GM12878 (cell line): Measurements from ENCODE around the gene SH2B3. TPM values are rescaled to one million over a fixed set of nuclear protein-coding genes. Genes with fewer than 3 reads are reported as not detected.

Source experiments
- ASH2L ChIP-seq: fragments of 300-600, 200-600 bp; sonication (generic); IDR thresholded peaks from 2 replicates; pipeline ENCODE4 v1.6.1; 2017; ENCODE audit warnings: low read depth, mild to moderate bottlenecking, borderline replicate concordance
- CEBPZ ChIP-seq: fragments of 150-350 bp; IDR thresholded peaks from 2 replicates; pipeline ENCODE4 v1.6.1; 2016; ENCODE audit warnings: low read depth, low read length
- CHD4 ChIP-seq: fragments of 200-600 bp; sonication (generic); IDR thresholded peaks from 2 replicates; pipeline ENCODE4 v1.6.1; 2016; ENCODE audit warnings: mild to moderate bottlenecking
- EED ChIP-seq: sonication (generic); IDR thresholded peaks from 2 replicates; pipeline ENCODE4 v1.6.1; 2016; ENCODE audit warnings: antibody characterized with exemption, low read depth
- ESRRA ChIP-seq: IDR thresholded peaks from 2 replicates; pipeline ENCODE4 v1.6.1; 2012; ENCODE audit warnings: mild to moderate bottlenecking, low read length, improper control_type of control experiment
- EZH2 ChIP-seq: IDR thresholded peaks from 2 replicates; pipeline ENCODE4 v1.6.1; 2012; ENCODE audit warnings: low read depth, mild to moderate bottlenecking, control low read depth, inconsistent platforms, low read length, borderline replicate concordance; ENCODE audit not compliant: control insufficient read depth
- FOS ChIP-seq: IDR thresholded peaks from 3 replicates; pipeline ENCODE4 v1.6.1; 2011; ENCODE audit warnings: borderline replicate concordance; ENCODE audit not compliant: insufficient read length; ENCODE audit errors: extremely low read depth
- GATAD2B ChIP-seq: fragments of 450-650 bp; conservative IDR thresholded peaks from 2 replicates; pipeline ENCODE4 v1.6.1; 2017; ENCODE audit warnings: low read depth, mild to moderate bottlenecking, moderate library complexity
- HDAC6 ChIP-seq: fragments of 200-600 bp; sonication (generic); IDR thresholded peaks from one replicate; pipeline ENCODE4 v1.8.0; 2017; ENCODE audit warnings: antibody characterized with exemption; ENCODE audit not compliant: unreplicated experiment
- HDGF ChIP-seq: fragments of 450-650 bp; IDR thresholded peaks from 2 replicates; pipeline ENCODE4 v1.6.1; 2016; ENCODE audit warnings: antibody characterized with exemption
- IKZF1 ChIP-seq: fragments of 450-650 bp; conservative IDR thresholded peaks from 2 replicates; pipeline ENCODE4 v1.6.1; 2017; ENCODE audit warnings: antibody characterized with exemption, mild to moderate bottlenecking
- IKZF2 ChIP-seq, 2 experiments: fragments of 450-650 bp; IDR thresholded peaks; 2 replicates each; pipeline ENCODE4 v1.6.1; 2017; ENCODE audit warnings: mild to moderate bottlenecking in 2 of 2, moderate library complexity in 2 of 2
- IRF4 ChIP-seq: IDR thresholded peaks from 2 replicates; pipeline ENCODE4 v1.6.1; 2011; ENCODE audit warnings: low read depth, low read length
- IRF5 ChIP-seq: fragments of 450-650 bp; IDR thresholded peaks from 2 replicates; pipeline ENCODE4 v1.6.1; 2017; ENCODE audit warnings: borderline replicate concordance
- KAT2A ChIP-seq: conservative IDR thresholded peaks from 2 replicates; pipeline ENCODE4 v1.6.1; 2011; ENCODE audit warnings: low read depth, low read length; ENCODE audit not compliant: control insufficient read depth
- MEF2A ChIP-seq: IDR thresholded peaks from 2 replicates; pipeline ENCODE4 v1.6.1; 2011; ENCODE audit warnings: low read depth, mild to moderate bottlenecking, low read length, moderate library complexity; ENCODE audit not compliant: insufficient read depth
- MTA3 ChIP-seq: IDR thresholded peaks from 2 replicates; pipeline ENCODE4 v1.6.1; 2012; ENCODE audit warnings: low read length, inconsistent platforms, borderline replicate concordance
- POLR2A ChIP-seq: IDR thresholded peaks from 2 replicates; pipeline ENCODE4 v1.6.1; 2011; ENCODE audit warnings: low read depth, mild to moderate bottlenecking, low read length
- PRDM15 ChIP-seq: fragments of 450-650 bp; formaldehyde crosslinking; IDR thresholded peaks from 2 replicates; pipeline ENCODE4 v1.4.0; 2020; ENCODE audit warnings: mild to moderate bottlenecking, moderate library complexity
- RAD21 ChIP-seq: IDR thresholded peaks from 2 replicates; pipeline ENCODE4 v1.6.1; 2011; ENCODE audit warnings: mild to moderate bottlenecking, low read depth, low read length, moderate library complexity; ENCODE audit not compliant: insufficient read depth
- RBBP5 ChIP-seq: fragments of 200-600 bp; sonication (generic); conservative IDR thresholded peaks from 2 replicates; pipeline ENCODE4 v1.6.1; 2016
- RUNX3 ChIP-seq: IDR thresholded peaks from 2 replicates; pipeline ENCODE4 v1.6.1; 2012; ENCODE audit warnings: low read length, inconsistent platforms
- SMAD1 ChIP-seq: fragments of 450-650 bp; IDR thresholded peaks from 2 replicates; pipeline ENCODE4 v1.6.1; 2018; ENCODE audit warnings: mild to moderate bottlenecking, low read depth; ENCODE audit not compliant: partially characterized antibody
- SMAD5 ChIP-seq: IDR thresholded peaks from 2 replicates; pipeline ENCODE4 v1.6.1; 2016; ENCODE audit warnings: antibody characterized with exemption, low read depth
- SPI1 ChIP-seq: IDR thresholded peaks from 2 replicates; pipeline ENCODE4 v1.6.1; 2011; ENCODE audit warnings: low read depth, mild to moderate bottlenecking, low read length, moderate library complexity, borderline replicate concordance; ENCODE audit not compliant: insufficient read depth
- YY1 ChIP-seq: IDR thresholded peaks from 2 replicates; pipeline ENCODE4 v1.6.1; 2011; ENCODE audit warnings: low read depth, mild to moderate bottlenecking, low read length
- ZSCAN29 ChIP-seq: fragments of 450-650 bp; IDR thresholded peaks from 2 replicates; pipeline ENCODE4 v1.6.1; 2017; ENCODE audit warnings: mild to moderate bottlenecking, moderate library complexity
- polyA plus RNA-seq, 11 experiments: library from polyadenylated mRNA; depleted of rRNA in 4 of 11; unstranded in 6 of 11; stranded (reverse) in 5 of 11; fragments of >200 nt; fragmentation: Nextera tagmentation in 4 of 11; fragmentation: Illumina TruSeq in 1 of 11; extraction: Ambion mirVana in 4 of 11; extraction: Trizol in 1 of 11; gene quantifications; 1 replicate in 1 of 11; 2 replicates in 10 of 11; pipeline versions ENCODE4 v1.2.1 to v1.2.3, GENCODE V29; 2011 to 2016; ENCODE audit warnings: inconsistent platforms in 2 of 11, missing spikeins in 2 of 11, low read depth in 1 of 11
- total RNA-seq, 4 experiments: library from RNA; depleted of rRNA in 3 of 4; stranded (reverse); fragments of >200 nt in 3 of 4; fragmentation: Illumina TruSeq in 1 of 4; extraction: Trizol in 1 of 4; gene quantifications; 2 replicates each; pipeline versions ENCODE4 v1.2.1 to v1.2.3, GENCODE V29; 2013 to 2021

Gene SH2B3
- total and polyA plus RNA-seq, 10 of the 15 experiments (the other 5 are each of a cell fraction or from before 2014, with no cell fraction given) = 5.8 to 46.4 (median 23.3) TPM

GRCh38 chr12:111438481-111438880, 32.8 kb downstream of the SH2B3 start (continued):
- TF ChIP-seq SPI1 = no peak
- TF ChIP-seq EED = peak; percentile 46
- no peak for TF ChIP-seq PRDM15 (CRISPR knock-in tag)
- no peak for TF ChIP-seq IKZF2 (IDR thresholded peaks at IDR 0.05)
- TF ChIP-seq RAD21 = no peak
- TF ChIP-seq IRF5 = no peak
- TF ChIP-seq CEBPZ = no peak
- TF ChIP-seq HDGF = no peak
- TF ChIP-seq ESRRA = no peak
- no peak for TF ChIP-seq ZSCAN29
- no peak for TF ChIP-seq SMAD5
- no peak for TF ChIP-seq KAT2A
- TF ChIP-seq RUNX3 = peak; percentile 79
- TF ChIP-seq GATAD2B = no peak
- TF ChIP-seq MEF2A = no peak
- TF ChIP-seq EZH2 = no peak
- TF ChIP-seq POLR2A = 0 out of 2 replicates have a peak, but pooled peaks have one; percentile 24
- TF ChIP-seq YY1 = no peak
- TF ChIP-seq HDAC6 = no peak
- TF ChIP-seq IKZF1 = peak; percentile 37
- TF ChIP-seq FOS = no peak
- no peak for TF ChIP-seq ASH2L
- TF ChIP-seq SMAD1 = no peak
- no peak for TF ChIP-seq IRF4
- TF ChIP-seq RBBP5 = no peak
- no peak for TF ChIP-seq CHD4
- no peak for TF ChIP-seq MTA3
